Embryonic facial prominence (tissue), 1 donor: ENCODE results near the gene HSPA9.
A peak's percentile ranks its signal among the peaks of the same experiment; 100 is the strongest.

Experiments used
- DNase-seq: peaks from one replicate; pipeline ENCODE4 v3.0.0-alpha.2; 2016; ENCODE audit errors: extremely low spot score

Gene HSPA9

GRCh38 chr5:138575194-138576015 lies at the start of gene HSPA9:
TSS of gene HSPA9 (minus strand) at chr5:138575401. CDS start at chr5:138575318, 83 bp downstream.
- peak; percentile 99 for DNase-seq

GRCh38 chr5:138623053-138623452 lies 47.9 kb upstream of the HSPA9 start:
- DNase-seq = no peak

GRCh38 chr5:138622051-138622450 lies 46.9 kb upstream of the HSPA9 start:
- no peak for DNase-seq

- DNase-seq = no peak
Measured at GRCh38 chr5:138620663-138621224, 45.5 kb upstream of the HSPA9 start.

- no peak for DNase-seq
Measured at GRCh38 chr5:138616508-138616907, 41.3 kb upstream of the HSPA9 start.

GRCh38 chr5:138615461-138615860 lies 40.3 kb upstream of the HSPA9 start:
- DNase-seq = no peak

- no peak for DNase-seq
Measured at GRCh38 chr5:138611678-138612218, 36.5 kb upstream of the HSPA9 start.

- DNase-seq = no peak
Measured at GRCh38 chr5:138610918-138611677, 35.9 kb upstream of the HSPA9 start.

- no peak for DNase-seq
Measured at GRCh38 chr5:138610415-138610917, 35.3 kb upstream of the HSPA9 start.

- no peak for DNase-seq
Measured at GRCh38 chr5:138606378-138607064, 31.3 kb upstream of the HSPA9 start.

GRCh38 chr5:138605254-138605972 lies 30.2 kb upstream of the HSPA9 start:
- no peak for DNase-seq

GRCh38 chr5:138604176-138604785 lies 29.1 kb upstream of the HSPA9 start:
- no peak for DNase-seq

GRCh38 chr5:138603249-138603920 lies 28.2 kb upstream of the HSPA9 start:
- DNase-seq = no peak

GRCh38 chr5:138602371-138603000 lies 27.3 kb upstream of the HSPA9 start:
- DNase-seq = no peak

- no peak for DNase-seq
Measured at GRCh38 chr5:138601444-138601843, 26.2 kb upstream of the HSPA9 start.

GRCh38 chr5:138600446-138600845 lies 25.2 kb upstream of the HSPA9 start:
- DNase-seq = no peak

- no peak for DNase-seq
Measured at GRCh38 chr5:138597661-138598400, 22.6 kb upstream of the HSPA9 start.

GRCh38 chr5:138596105-138596881 lies 21.1 kb upstream of the HSPA9 start:
- no peak for DNase-seq
